IPS DF 4.7 (cell line): ENCODE measurements around the gene SCP2.

Source experiments
- DNase-seq: peaks from one replicate; pipeline ENCODE4 v3.0.0-alpha.2; 2013; ENCODE audit warnings: low spot score; ENCODE audit errors: extremely low read depth

The SCP2 gene

GRCh38 chr1:53031732-53032131 lies 104.7 kb downstream of the SCP2 start:
- DNase-seq: no peak

DNA sequence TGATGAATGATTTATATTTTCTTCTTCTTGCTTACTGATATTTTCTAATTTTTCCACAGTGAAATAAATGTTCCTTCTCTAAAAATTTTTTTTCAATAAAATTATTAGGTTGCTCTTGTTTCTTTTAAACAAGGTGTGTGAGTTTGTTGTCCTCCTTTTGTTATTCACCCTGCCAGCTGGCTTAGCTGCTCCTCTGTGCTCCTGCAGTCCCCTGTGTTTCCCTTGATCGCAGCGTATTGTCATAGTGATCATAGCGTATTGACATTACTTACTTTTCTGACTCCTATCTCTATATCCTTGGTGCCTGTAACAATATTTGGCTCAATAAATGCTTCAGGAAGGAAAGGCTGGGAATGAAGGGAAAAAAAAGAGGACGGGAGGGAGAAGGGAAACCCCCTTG lies 110.1 kb downstream of the SCP2 start:
- no peak for DNase-seq

DNA sequence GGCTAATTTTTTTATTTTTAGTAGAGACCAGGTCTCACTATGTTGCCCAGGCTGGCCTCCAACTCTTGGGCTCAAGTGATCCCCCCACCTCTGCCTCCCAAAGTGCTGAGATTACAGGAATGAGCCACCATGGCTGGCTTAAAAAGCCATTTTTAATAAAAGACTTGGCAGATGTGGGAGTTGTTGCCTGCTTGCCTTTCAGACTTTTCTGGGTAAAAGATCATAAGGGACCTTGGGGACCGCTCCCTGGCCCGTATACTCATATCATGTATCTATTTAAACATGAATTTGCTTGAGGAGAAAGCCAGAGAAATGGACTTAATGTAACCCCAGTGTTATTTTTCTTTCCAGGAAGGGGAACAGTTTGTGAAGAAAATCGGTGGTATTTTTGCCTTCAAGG lies 111.5 kb downstream of the SCP2 start:
- DNase-seq: no peak

- DNase-seq: no peak
Observed at GRCh38 chr1:53043271-53043670, 116.2 kb downstream of the SCP2 start.

GRCh38 chr1:53044926-53045325 lies 117.8 kb downstream of the SCP2 start:
- DNase-seq: no peak

GRCh38 chr1:53046930-53047329 lies 119.9 kb downstream of the SCP2 start:
- no peak for DNase-seq

DNA sequence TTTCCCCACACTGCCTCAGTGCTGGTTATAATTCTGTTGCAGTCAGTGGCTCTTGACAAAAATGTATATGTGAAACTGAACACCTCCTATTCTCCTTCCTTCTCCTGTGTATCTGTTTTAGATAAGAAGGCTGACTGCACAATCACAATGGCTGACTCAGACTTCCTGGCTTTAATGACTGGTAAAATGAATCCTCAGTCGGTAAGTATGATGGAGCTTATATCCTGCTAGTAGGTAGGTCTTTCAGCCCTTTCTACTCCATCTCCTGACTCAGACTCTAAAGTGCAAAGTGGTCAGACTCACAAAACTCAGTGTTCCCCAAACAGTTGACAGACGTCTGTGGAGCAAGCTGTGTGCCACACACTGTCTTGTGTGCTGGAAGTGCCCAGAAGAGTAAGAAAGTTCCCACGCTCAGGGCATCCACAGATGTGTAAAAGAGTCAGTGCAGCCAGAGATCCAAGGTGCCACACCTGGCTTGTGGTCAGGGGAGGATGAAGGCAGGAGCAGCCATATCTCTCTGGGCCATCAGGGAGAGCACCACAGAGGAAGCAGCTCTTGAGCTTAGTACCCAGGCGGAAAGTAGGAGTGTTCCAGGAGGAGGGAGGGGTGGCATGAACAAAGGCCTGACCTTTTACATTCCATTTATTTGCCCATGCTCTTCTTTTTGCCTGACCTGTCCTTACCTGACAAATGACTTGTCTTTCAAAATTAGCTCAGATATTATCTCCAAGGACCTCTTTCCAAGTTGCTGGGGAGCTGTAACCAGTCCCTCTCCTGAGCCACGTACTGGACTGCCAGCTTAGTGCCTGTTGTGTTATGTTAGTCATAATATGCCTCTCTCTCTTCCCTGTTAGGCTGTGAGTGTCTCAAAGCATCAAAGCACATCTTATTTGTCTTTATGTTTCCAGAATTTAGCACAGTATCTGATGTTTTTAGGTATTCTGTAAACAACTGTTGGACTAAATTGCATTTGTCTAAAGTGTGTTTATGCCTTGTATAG lies 121.0 kb downstream of the SCP2 start:
- DNase-seq: no peak

DNA sequence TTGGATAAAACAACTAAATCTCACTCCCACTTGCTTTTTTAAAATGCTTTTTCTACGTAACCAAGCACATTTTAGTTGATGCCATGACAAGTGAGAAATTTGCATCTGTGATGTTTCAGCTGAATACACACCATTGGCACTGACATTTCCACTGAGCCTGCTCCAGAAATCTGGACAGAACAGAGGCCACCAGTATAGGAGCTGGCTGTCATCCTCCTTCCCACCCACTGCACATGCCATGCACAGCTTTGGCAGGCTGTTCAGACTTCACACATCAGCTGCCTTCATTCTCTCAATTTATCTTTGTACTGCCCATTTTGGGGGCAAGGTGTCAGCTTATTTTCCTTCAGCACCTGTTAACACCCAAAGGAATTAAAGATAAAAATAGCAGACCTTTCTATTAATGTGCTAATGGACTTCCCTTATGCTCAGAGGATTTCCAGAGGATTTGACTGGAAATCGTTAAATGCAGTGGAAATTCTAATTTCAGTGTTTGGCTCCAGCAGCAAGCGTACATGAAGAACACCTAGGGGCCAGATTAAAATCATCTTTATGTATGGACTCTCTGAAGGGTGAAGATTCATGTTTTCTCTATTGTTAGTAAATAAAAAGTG lies 122.0 kb downstream of the SCP2 start:
- DNase-seq: no peak

GRCh38 chr1:53049574-53049967 lies 122.5 kb downstream of the SCP2 start:
- DNase-seq: no peak

- DNase-seq: no peak
Observed at GRCh38 chr1:53050310-53050709, 123.2 kb downstream of the SCP2 start.

GRCh38 chr1:53051676-53052075 lies 124.6 kb downstream of the SCP2 start:
- DNase-seq: no peak

- no peak for DNase-seq
Observed at GRCh38 chr1:53057127-53057526, 130.1 kb downstream of the SCP2 start.

DNA sequence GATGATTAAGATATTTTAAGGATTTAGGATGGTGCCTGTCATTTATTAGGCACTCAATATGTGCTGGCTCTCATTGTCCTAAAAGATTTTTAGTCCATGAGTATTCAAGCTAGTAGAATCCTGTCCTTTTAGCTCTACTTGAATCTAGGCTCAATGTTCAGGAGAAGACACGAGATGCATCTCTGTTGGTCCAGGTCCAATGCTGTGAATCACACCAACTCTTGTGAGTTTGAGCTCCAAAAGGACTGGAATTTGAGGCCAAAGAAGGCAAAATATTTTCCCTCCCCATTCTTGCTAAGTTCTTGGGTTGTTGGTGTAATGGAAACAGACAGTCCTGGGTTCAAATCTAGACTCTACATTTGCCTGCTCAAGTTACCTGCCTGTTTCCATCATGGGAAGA lies 133.5 kb downstream of the SCP2 start:
- DNase-seq: no peak

GRCh38 chr1:53061123-53061858 lies 134.2 kb downstream of the SCP2 start:
- DNase-seq: no peak

DNA sequence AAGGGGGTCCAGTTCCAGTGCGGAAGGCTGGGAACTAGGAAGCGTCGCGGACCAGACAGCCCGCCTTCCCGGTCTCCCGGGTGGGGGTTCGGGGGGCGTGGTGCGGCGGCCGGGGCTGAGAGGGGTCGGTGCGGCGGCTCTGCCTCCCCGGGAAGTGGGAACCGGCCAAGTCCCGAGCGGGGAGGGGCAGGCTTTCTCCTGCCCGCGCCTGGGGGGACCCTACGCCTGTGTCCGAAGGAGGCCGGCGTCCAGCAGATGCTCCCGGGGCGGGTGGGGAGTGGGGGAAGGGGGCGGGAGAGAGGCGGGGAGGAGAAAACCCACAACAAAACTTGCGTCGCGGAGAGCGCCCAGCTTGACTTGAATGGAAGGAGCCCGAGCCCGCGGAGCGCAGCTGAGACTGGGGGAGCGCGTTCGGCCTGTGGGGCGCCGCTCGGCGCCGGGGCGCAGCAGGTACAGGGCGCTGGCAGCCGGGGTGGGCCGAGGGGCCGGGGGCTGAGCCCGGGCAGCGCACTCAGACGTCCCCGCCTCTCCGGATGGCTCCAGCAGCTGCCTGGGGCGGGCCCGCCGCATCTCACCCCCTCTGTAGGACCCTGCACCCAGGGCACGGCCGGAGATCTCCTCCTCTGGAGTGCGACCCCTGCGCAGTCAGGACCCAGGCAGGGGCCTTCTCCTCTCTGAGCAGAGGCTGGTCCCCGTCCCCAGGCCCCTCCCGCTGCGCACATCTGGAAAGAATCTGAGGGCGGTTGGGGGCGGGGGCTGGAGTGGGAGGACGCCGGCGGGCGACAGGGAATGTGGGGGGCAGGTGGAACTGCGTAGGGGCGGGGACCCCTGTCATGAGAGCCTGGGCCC lies 135.0 kb downstream of the SCP2 start, which contains the start of gene PODN:
TSS of gene PODN (plus strand) at position 355 of the 849 bp plus-strand sequence. CDS start 7,643 bp downstream, outside the sequence.
- DNase-seq: no peak

- no peak for DNase-seq
Observed at GRCh38 chr1:53062708-53063591, 135.9 kb downstream of the SCP2 start.

GRCh38 chr1:53063744-53064515 lies 136.9 kb downstream of the SCP2 start:
- DNase-seq: no peak

DNA sequence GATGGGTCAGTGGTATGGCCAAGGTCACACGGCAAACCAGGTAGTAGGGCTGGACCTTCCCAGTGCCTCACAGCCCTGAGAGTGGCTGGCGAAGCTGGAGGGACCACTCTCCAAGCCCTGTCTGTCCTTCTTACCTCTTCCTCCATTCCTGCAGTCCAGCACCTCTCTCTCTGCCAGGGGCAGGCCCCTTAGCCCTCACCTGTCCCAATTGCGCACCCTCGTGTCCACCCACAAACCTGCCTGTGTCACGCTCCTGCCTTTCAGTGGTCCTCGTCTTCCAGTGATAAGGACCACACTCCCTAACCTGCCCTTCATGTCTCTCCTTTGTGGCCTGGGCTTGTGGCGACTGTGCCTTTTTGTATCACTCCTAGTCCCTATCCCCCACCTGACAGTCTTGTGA lies 138.3 kb downstream of the SCP2 start:
- no peak for DNase-seq

- DNase-seq: no peak
Observed at GRCh38 chr1:53066488-53066887, 139.4 kb downstream of the SCP2 start.
